SU-DHL-6 (cell line): ENCODE measurements around the gene PGM1.

ENCODE experiments used
- H2AFZ ChIP-seq: fragments of 200-600 bp; sonication (generic); 2 replicates; pipeline ENCODE4 v1.6.1; 2014; ENCODE audit warnings: low read depth, mild to moderate bottlenecking, moderate library complexity, mixed read lengths, antibody characterized with exemption, low read length; ENCODE audit not compliant: severe bottlenecking
- H3F3A ChIP-seq: fragments of 200-600 bp; shearing (Covaris generic); 2 replicates; pipeline ENCODE4 v1.6.0; 2016; ENCODE audit warnings: antibody characterized with exemption, mild to moderate bottlenecking; ENCODE audit not compliant: insufficient read depth
- H3K27ac ChIP-seq: fragments of 200-600 bp; sonication (generic); 2 replicates; pipeline ENCODE4 v1.5.1; 2016; ENCODE audit warnings: low read depth, mild to moderate bottlenecking, low read length, moderate library complexity, mixed read lengths
- H3K27me3 ChIP-seq: fragments of 200-600 bp; sonication (generic), shearing (Covaris generic); 2 replicates; pipeline ENCODE4 v1.6.0; 2014; ENCODE audit warnings: mild to moderate bottlenecking, low read length
- H3K36me3 ChIP-seq: fragments of 200-600 bp; sonication (generic); 2 replicates; pipeline ENCODE4 v1.6.1; 2014; ENCODE audit warnings: mild to moderate bottlenecking, low read length, mixed read lengths
- H3K4me2 ChIP-seq: fragments of 300-600, 200-600 bp; shearing (Covaris generic), sonication (generic); 2 replicates; pipeline ENCODE4 v1.6.0; 2014; ENCODE audit warnings: low read length, low read depth, mild to moderate bottlenecking; ENCODE audit not compliant: poor library complexity, severe bottlenecking
- H3K4me3 ChIP-seq: fragments of 200-600 bp; sonication (generic); 2 replicates; pipeline ENCODE4 v1.5.1; 2014; ENCODE audit warnings: antibody characterized with exemption, low read length, mild to moderate bottlenecking, mixed read lengths; ENCODE audit not compliant: insufficient read depth, poor library complexity, severe bottlenecking
- H3K79me2 ChIP-seq: fragments of 200-600 bp; sonication (generic); 2 replicates; pipeline ENCODE4 v1.6.1; 2014; ENCODE audit warnings: mild to moderate bottlenecking, low read length, moderate library complexity; ENCODE audit not compliant: insufficient read depth
- H3K9ac ChIP-seq: fragments of 200-600 bp; sonication (generic); 2 replicates; pipeline ENCODE4 v1.7.0; 2014; ENCODE audit warnings: mild to moderate bottlenecking, low read length
- H3K9me2 ChIP-seq: fragments of 200-600 bp; sonication (generic); replicated peaks from 2 replicates; pipeline ENCODE4 v1.6.1; 2014; ENCODE audit warnings: low read length; ENCODE audit not compliant: insufficient read depth
- H3K9me3 ChIP-seq: fragments of 200-600 bp; sonication (generic); 2 replicates; pipeline ENCODE4 v1.6.1; 2014; ENCODE audit warnings: low read length, mixed read lengths; ENCODE audit not compliant: insufficient read depth
- H4K20me1 ChIP-seq: fragments of 200-600 bp; sonication (generic); 2 replicates; pipeline ENCODE4 v1.6.1; 2014; ENCODE audit warnings: low read depth, mild to moderate bottlenecking, antibody characterized with exemption, low read length, moderate library complexity, mixed read lengths
- CTCF ChIP-seq: fragments of 200-600 bp; sonication (generic); IDR thresholded peaks from one replicate; pipeline ENCODE4 v1.5.1; 2017; ENCODE audit warnings: antibody characterized with exemption, mild to moderate bottlenecking, low read length, moderate library complexity; ENCODE audit not compliant: insufficient read depth, poor library complexity, severe bottlenecking
- EZH2phosphoT487 ChIP-seq: fragments of 200-600 bp; sonication (generic), shearing (Covaris generic); conservative IDR thresholded peaks from 2 replicates; pipeline ENCODE4 v1.6.1; 2018; ENCODE audit warnings: mild to moderate bottlenecking, antibody characterized with exemption, low read length, moderate library complexity, mixed read lengths

Gene PGM1

GRCh38 chr1:63693944-63694571 is 100.8 kb downstream of the PGM1 start:
- no peak overlapping the region for H2AFZ ChIP-seq
- H3K4me3 ChIP-seq = no peak overlapping the region
- H3K36me3 ChIP-seq = no peaks in the 10 kb centered on the region
- H3K27me3 ChIP-seq = no peaks in the 10 kb centered on the region
- H3K79me2 ChIP-seq = no peaks in the 10 kb centered on the region
- H3F3A ChIP-seq = no peaks in the 10 kb centered on the region
- no peaks in the 10 kb centered on the region for H3K9me3 ChIP-seq
- no peaks in the 10 kb centered on the region for H4K20me1 ChIP-seq
- no peak overlapping the region for H3K4me2 ChIP-seq
- H3K9ac ChIP-seq = no peak overlapping the region
- no peak overlapping the region for H3K27ac ChIP-seq
- no peaks in the 10 kb centered on the region for H3K9me2 ChIP-seq
- TF ChIP-seq CTCF (no peak), EZH2phosphoT487 (no peak)

GRCh38 chr1:63698001-63698838 is 105.0 kb downstream of the PGM1 start:
- H3K79me2 ChIP-seq = no peaks in the 10 kb centered on the region
- no peaks in the 10 kb centered on the region for H4K20me1 ChIP-seq
- no peak overlapping the region for H3K4me3 ChIP-seq
- H3K9me2 ChIP-seq = no peaks in the 10 kb centered on the region
- H3F3A ChIP-seq = no peaks in the 10 kb centered on the region
- H3K36me3 ChIP-seq = no peaks in the 10 kb centered on the region
- no peak overlapping the region for H3K4me2 ChIP-seq
- H3K9ac ChIP-seq = no peak overlapping the region
- H3K9me3 ChIP-seq = no peaks in the 10 kb centered on the region
- H3K27ac ChIP-seq = no peak overlapping the region
- no peak overlapping the region for H2AFZ ChIP-seq
- no peak for TF ChIP-seq CTCF
- no peak for TF ChIP-seq EZH2phosphoT487
- no peaks in the 10 kb centered on the region for H3K27me3 ChIP-seq

- Histone ChIP-seq H3K4me2 (no peak overlapping the region), H3K27ac (no peak overlapping the region), H3K79me2 (no peaks in the 10 kb centered on the region), H3K9ac (no peak overlapping the region), H2AFZ (no peak overlapping the region), H3K9me3 (no peaks in the 10 kb centered on the region), H4K20me1 (no peaks in the 10 kb centered on the region), H3K27me3 (no peaks in the 10 kb centered on the region), H3K9me2 (no peaks in the 10 kb centered on the region), H3K4me3 (no peak overlapping the region), H3F3A (no peaks in the 10 kb centered on the region), H3K36me3 (no peaks in the 10 kb centered on the region)
- no peak for TF ChIP-seq EZH2phosphoT487
- TF ChIP-seq CTCF = no peak
Measured at GRCh38 chr1:63701187-63701586, 108.0 kb downstream of the PGM1 start.
